Amniotic stem cell (primary cell): Measurements from ENCODE around the gene RAD51C.
"Not testable (repeated sequence)": the region's sequence is repeated elsewhere in the genome, so short reads cannot be mapped to it uniquely, and the experiment has no call there.

Experiments used
- DNase-seq: peaks from one replicate; lab custom pipeline; 2025; lab: John Stamatoyannopoulos, UW

The RAD51C gene

GRCh38 chr17:58692239-58693055, at the start of gene RAD51C:
Gene RAD51C, plus strand, starts transcription at chr17:58692602. Its CDS starts 42 bp downstream, at chr17:58692644.
- DNase-seq, result no peak

- DNase-seq, result peak; percentile 15
Measured at GRCh38 chr17:58643147-58643546, 49.3 kb upstream of the RAD51C start.

DNA sequence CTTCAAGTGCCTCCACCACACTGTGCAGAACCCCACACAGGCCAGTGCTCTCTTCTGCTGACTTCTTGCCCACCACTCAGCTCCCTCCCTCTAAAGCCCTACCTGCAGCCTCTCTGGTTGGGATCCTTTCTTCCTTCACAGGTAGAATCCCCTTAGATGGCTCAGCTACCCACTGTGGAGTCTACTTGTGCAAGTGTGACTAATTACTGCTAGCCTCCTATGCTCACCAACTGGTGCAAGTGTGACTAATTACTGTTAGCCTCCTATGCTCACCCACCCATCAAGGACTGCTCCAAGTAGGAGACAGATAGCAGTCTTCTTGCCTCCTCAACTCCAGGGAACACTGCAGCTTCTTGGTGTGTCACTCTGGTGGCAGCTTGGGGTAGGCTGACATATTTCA, 44.2 kb upstream of the RAD51C start:
- no peak for DNase-seq

DNA sequence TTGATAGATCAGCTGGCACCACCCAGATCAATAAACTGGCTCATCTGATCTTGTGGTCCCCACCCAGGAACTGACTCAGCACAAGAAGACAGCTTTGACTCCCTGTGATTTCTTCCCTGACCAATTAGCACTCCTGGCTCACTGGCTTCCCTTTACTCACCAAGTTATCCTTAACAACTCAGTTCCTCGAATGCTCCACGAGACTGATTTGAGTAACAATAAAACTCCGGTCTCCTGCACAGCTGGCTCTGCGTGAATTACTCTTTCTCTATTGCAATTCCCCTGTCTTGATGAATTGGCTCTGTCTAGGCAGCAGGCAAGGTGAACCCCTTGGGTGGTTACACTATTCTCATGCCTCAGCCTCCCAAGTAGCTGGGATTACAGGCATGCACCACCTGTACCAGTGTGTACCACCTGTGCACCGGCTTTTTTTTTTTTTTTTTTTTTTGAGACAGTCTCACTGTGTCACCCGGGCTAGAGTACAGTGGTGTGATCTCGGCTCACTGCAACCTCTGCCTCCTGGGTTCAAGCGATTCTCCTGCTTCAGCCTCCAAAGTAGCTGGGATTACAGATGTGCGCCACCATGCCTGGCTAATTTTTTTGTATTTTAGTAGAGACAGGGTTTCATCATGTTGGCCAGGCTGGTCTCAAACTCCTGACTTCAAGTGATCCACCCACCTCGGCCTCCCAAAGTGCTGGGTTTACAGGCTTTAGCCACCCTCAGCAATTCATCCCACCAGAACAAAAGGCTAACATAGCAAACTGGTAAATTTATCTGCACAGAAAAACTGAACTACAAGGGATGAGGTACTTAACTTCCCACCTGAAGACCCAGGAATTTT, 34.2 kb upstream of the RAD51C start:
- not testable (repeated sequence) for DNase-seq

- DNase-seq, result peak; percentile 75
Measured at GRCh38 chr17:58658804-58659713, 33.3 kb upstream of the RAD51C start.

DNA sequence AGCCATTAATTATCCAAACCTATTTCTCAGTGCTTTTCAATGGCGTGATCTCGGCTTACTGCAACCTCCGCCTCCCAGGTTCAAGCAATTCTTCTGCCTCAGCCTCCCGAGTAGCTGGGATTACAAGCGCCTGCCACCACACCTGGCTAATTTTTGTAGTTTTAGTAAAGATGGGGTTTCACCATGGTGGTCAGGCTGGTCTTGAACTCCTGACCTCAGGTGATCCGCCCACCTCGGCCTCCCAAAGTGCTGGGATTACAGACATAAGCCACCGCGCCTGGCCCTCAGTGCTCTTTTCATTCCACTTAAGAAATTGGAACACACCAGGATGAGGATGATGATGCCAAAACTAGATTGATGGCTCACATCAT, 32.7 kb upstream of the RAD51C start:
- not testable (repeated sequence) for DNase-seq

DNA sequence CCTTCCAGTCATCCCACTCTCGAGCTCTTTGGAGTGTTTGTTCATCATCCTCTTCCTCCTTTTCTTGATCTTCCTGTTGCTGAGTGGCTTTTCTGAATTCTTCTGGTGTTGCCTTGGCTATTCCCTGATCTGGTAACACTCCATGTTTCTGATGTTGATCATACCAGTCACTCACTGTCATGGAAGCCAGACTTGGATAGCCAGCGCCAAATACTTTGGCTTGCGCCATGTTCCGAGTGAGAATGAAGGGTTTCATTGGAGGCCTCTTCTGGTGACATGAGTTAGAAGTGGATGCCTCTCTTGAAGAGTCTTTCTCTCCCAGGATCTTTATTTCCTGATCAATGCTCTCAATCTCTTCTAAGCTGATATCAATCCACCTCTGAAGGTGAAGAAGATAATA, 31.8 kb upstream of the RAD51C start:
- DNase-seq, result no peak

DNA sequence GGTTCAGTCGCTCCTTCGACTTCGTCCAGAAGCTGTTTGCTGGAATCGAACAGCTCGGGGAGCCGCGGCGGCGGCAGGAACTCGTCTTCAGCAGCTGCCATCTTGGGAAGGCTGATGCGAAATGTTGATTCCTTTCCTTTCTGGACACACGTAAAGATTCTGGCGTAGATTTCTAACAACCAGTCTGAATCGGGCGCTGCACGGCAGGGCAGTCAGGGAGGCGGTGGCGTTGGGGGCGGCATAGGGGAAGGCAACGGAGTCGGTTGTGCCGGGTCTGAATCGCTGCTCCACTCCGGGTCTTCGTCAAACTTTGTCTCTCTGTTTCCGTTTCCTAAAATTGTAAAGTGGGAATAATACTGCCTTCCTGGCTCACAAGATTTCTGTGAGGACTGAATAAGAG, 30.9 kb upstream of the RAD51C start:
- no peak for DNase-seq

GRCh38 chr17:58664302-58664701, 28.1 kb upstream of the RAD51C start:
- no peak for DNase-seq

- no peak for DNase-seq
Measured at GRCh38 chr17:58665946-58666857, 26.2 kb upstream of the RAD51C start.

DNA sequence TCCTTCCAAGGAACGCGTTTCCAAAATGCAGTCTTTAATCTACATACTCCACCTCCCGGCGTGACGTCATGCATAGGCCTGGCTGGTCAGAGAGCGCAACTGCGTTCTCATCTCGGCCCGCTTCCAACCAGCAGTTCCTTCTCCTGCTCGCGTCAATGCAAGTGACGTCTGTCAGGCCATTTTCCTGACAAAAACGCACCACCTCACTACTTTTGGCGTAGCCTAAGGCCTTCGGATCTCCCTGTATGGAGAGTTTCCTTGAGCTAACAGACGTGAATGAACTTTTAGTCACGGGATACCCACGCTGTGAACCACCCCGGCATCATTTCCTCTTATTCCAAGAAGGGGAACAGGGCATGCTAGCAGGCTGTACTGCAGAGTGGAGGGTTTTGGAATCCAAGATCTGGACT, 25.5 kb upstream of the RAD51C start:
- DNase-seq, result peak; percentile 22

DNA sequence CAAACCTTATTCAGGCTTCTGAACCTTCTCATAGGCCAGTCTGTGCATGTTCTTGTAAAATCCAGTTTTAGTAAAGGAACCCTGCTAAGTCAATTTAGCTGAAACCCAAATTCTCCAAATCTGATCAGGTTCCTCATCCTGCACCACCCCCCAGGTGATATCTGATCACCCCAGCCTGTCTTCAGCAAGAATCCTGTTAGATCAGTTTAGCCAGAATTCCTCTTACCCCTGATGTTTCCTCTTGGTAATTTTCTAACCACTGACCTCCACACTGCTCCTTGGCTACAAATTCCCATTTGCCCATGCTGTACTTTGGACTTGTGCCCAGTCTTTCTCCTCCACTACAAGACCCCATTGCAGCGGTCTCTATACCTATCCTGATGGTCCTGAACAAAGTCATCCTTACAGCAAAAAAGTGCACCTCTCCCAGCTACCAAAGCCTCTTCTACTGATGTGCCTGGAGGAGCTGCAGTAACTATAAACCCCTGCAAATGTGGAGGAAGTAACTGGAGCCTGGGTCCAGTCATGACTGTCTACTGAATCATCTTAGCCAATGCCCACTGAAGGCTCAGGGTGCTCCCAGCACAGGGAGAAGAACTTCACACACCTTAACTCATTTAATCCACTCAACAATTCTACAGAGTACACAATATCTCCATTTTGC, 24.3 kb upstream of the RAD51C start:
- DNase-seq, result no peak

GRCh38 chr17:58668598-58668935, 23.8 kb upstream of the RAD51C start:
- DNase-seq, result no peak

GRCh38 chr17:58669853-58670252, 22.5 kb upstream of the RAD51C start:
- no peak for DNase-seq

- no peak for DNase-seq
Measured at GRCh38 chr17:58671969-58672368, 20.4 kb upstream of the RAD51C start.

DNA sequence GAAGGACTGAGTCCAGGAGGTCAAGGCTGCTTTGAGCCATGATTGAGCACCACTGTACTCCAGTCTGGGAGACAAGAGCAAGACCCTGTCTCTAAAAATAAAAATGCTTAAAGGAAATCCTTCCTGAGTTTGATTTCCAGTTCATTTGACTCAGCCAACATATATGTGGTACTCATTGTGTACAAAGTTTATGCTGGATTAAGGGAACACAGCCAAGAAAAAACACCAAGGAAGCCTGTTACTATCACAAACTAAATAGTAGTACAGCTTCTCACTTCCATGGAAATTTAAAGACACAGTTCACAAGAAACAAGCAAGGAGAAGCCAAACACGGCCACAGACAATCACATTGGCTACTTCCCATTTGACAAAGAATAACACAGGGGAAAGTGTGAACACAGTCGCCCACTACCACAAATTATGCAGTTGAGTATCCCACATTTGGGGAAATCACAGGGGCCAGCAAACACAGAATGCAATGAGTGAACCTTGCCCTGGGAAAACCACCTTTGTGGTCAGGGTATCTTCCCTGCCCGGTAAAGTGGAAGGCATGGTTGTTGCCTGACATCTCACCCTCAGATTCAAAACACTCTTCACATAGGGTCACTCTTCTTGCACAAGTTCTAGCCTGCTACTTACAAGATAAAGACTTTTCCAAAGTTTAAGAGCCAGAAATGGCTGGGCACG, 15.1 kb upstream of the RAD51C start:
- no peak for DNase-seq

GRCh38 chr17:58678287-58678686, 14.1 kb upstream of the RAD51C start:
- not testable (repeated sequence) for DNase-seq

- no peak for DNase-seq
Measured at GRCh38 chr17:58679263-58680037, 13.0 kb upstream of the RAD51C start.

GRCh38 chr17:58680038-58680369, 12.4 kb upstream of the RAD51C start:
- no peak for DNase-seq
